ENCODE results near the gene RBM48. TPM values are rescaled to one million over a fixed set of nuclear protein-coding genes. Genes with fewer than 3 reads are reported as not detected.
A peak's percentile ranks its signal among the peaks of the same experiment; 100 is the strongest.

Gene RBM48
- total and polyA plus RNA-seq, 2 donors (not counting 1 experiment from before 2014, with no cell fraction given) = 9.8 to 12.2 TPM

DNA sequence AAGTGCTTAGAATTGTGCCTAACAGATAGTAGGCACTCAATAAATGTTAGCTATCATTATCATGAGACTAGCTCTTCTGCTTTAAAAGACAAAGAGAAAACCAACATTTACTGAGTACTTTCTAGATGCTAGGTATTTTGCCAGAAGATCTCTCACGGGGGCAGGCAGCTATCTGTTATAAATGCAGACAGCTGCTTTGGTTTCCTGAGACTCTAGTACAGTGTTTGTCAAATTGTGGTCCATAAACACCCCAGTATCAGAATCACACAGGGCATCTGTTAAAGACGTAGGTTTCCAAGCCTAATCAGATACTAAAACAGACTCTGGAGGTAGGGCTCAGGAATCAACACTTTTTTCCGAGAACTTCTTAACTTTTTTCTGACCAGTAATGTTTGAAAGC, 47.7 kb downstream of the RBM48 start:
- H3K4me1 ChIP-seq (ENCODE audit: control insufficient read depth, extremely low read depth, insufficient read depth, low read length) = no peaks in the 10 kb centered on the region
- TF ChIP-seq, protein P1, sequence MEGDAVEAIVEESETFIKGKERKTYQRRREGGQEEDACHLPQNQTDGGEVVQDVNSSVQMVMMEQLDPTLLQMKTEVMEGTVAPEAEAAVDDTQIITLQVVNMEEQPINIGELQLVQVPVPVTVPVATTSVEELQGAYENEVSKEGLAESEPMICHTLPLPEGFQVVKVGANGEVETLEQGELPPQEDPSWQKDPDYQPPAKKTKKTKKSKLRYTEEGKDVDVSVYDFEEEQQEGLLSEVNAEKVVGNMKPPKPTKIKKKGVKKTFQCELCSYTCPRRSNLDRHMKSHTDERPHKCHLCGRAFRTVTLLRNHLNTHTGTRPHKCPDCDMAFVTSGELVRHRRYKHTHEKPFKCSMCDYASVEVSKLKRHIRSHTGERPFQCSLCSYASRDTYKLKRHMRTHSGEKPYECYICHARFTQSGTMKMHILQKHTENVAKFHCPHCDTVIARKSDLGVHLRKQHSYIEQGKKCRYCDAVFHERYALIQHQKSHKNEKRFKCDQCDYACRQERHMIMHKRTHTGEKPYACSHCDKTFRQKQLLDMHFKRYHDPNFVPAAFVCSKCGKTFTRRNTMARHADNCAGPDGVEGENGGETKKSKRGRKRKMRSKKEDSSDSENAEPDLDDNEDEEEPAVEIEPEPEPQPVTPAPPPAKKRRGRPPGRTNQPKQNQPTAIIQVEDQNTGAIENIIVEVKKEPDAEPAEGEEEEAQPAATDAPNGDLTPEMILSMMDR (conservative IDR thresholded peaks at IDR 0.05 in 1 of 2, IDR thresholded peaks at IDR 0.05 in 1 of 2; ENCODE audit: low read depth in 1 of 2, low read length in 2 of 2) = no peak
- TF ChIP-seq EZH2 (IDR thresholded peaks at IDR 0.05; ENCODE audit: low read length, missing control alignments) = no peak
- H3K9ac ChIP-seq (ENCODE audit: insufficient read depth, low read length) = no peak overlapping the region
- no peaks in the 10 kb centered on the region for H3K9me3 ChIP-seq (ENCODE audit: control insufficient read depth, insufficient read depth, low read depth, low read length)
- H3K4me3 ChIP-seq (replicated peaks in 1 of 4; ENCODE audit: control extremely low read depth in 1 of 4, insufficient read depth in 1 of 4, low read depth in 3 of 4, low read length in 4 of 4) = no peak overlapping the region
- peaks cover 13% of the 10 kb centered on the region for H3K79me2 ChIP-seq (ENCODE audit: control insufficient read depth, insufficient read depth, low read length)
- H3K36me3 ChIP-seq (ENCODE audit: control insufficient read depth, insufficient read depth, low read length) = peaks cover 10% of the 10 kb centered on the region
- no peak overlapping the region for H3K4me2 ChIP-seq (ENCODE audit: extremely low read depth, insufficient read depth, low read length)
- no peak overlapping the region for H3K27ac ChIP-seq (ENCODE audit: insufficient read depth, low read length)
- no peaks in the 10 kb centered on the region for H4K20me1 ChIP-seq (ENCODE audit: control insufficient read depth, extremely low read depth, insufficient read depth, low read length)
- no peaks in the 10 kb centered on the region for H3K27me3 ChIP-seq (ENCODE audit: control insufficient read depth, insufficient read depth, low read length)
- no peak for DNase-seq (ENCODE audit: low read depth in 2 of 2)
- H2AFZ ChIP-seq (ENCODE audit: low read length) = no peak overlapping the region

DNA sequence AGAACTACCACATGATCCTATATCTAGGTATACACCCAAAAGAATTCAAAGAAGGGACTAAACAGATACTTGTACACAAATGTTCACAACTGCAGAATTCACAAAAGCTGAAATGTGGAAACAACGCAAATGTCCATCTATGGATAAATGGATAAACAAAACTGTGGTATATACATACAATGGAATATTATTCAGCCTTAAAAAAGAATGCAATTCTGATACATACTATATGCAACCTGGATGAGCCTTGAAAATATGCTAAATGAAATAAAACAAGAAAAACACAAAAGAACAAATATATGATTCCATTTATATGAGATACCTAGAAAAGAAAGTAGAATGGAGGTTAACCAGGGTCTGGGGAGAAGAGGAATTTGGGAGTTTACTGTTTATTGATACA, 54.4 kb downstream of the RBM48 start:
- no peaks in the 10 kb centered on the region for H3K27me3 ChIP-seq (ENCODE audit: control insufficient read depth, insufficient read depth, low read length)
- no peak overlapping the region for H3K4me2 ChIP-seq (ENCODE audit: extremely low read depth, insufficient read depth, low read length)
- no peak for TF ChIP-seq EZH2 (IDR thresholded peaks at IDR 0.05; ENCODE audit: low read length, missing control alignments)
- TF ChIP-seq, protein P1 (conservative IDR thresholded peaks at IDR 0.05 in 1 of 2, IDR thresholded peaks at IDR 0.05 in 1 of 2; ENCODE audit: low read depth in 1 of 2, low read length in 2 of 2) = no peak
- no peaks in the 10 kb centered on the region for H3K9me3 ChIP-seq (ENCODE audit: control insufficient read depth, insufficient read depth, low read depth, low read length)
- peaks cover 7% of the 10 kb centered on the region for H3K4me1 ChIP-seq (ENCODE audit: control insufficient read depth, extremely low read depth, insufficient read depth, low read length)
- no peak for DNase-seq (ENCODE audit: low read depth in 2 of 2)
- no peak overlapping the region for H3K9ac ChIP-seq (ENCODE audit: insufficient read depth, low read length)
- no peak overlapping the region for H2AFZ ChIP-seq (ENCODE audit: low read length)
- H3K4me3 ChIP-seq (replicated peaks in 1 of 4; ENCODE audit: control extremely low read depth in 1 of 4, insufficient read depth in 1 of 4, low read depth in 3 of 4, low read length in 4 of 4) = no peak overlapping the region
- no peak overlapping the region for H3K27ac ChIP-seq (ENCODE audit: insufficient read depth, low read length)
- peaks cover 5% of the 10 kb centered on the region for H3K36me3 ChIP-seq (ENCODE audit: control insufficient read depth, insufficient read depth, low read length)
- H4K20me1 ChIP-seq (ENCODE audit: control insufficient read depth, extremely low read depth, insufficient read depth, low read length) = peaks cover 5% of the 10 kb centered on the region
- H3K79me2 ChIP-seq (ENCODE audit: control insufficient read depth, insufficient read depth, low read length) = peaks cover 78% of the 10 kb centered on the region

DNA sequence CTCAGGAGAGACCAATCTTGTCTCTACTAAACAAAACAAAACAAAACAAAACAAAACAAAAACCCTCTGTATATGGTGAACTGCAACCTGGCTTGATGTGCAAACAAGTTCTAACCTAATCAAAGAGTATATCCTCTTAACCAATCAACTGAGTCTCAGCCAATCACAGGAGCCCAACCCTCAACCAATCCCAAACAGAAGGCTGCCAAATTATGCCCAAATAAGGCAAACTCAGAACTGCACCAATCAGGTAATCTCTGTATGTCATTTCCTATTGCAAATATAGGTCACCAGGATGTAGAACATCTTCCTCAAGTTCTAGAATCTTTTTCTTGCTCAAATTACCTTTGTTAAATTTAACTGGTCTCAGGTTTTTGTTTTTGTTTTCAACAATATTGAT, 56.4 kb downstream of the RBM48 start:
- Histone ChIP-seq H3K9ac (ENCODE audit: insufficient read depth, low read length) (no peak overlapping the region), H3K27ac (ENCODE audit: insufficient read depth, low read length) (no peak overlapping the region), H3K9me3 (ENCODE audit: control insufficient read depth, insufficient read depth, low read depth, low read length) (no peaks in the 10 kb centered on the region), H3K36me3 (ENCODE audit: control insufficient read depth, insufficient read depth, low read length) (peaks cover 2% of the 10 kb centered on the region), H3K4me1 (ENCODE audit: control insufficient read depth, extremely low read depth, insufficient read depth, low read length) (peaks cover 7% of the 10 kb centered on the region), H3K4me2 (ENCODE audit: extremely low read depth, insufficient read depth, low read length) (no peak overlapping the region), H3K27me3 (ENCODE audit: control insufficient read depth, insufficient read depth, low read length) (no peaks in the 10 kb centered on the region), H3K4me3 (replicated peaks in 1 of 4; ENCODE audit: control extremely low read depth in 1 of 4, insufficient read depth in 1 of 4, low read depth in 3 of 4, low read length in 4 of 4) (no peak overlapping the region), H2AFZ (ENCODE audit: low read length) (no peak overlapping the region), H3K79me2 (ENCODE audit: control insufficient read depth, insufficient read depth, low read length) (peaks cover 96% of the 10 kb centered on the region), H4K20me1 (ENCODE audit: control insufficient read depth, extremely low read depth, insufficient read depth, low read length) (peaks cover 5% of the 10 kb centered on the region)
- TF ChIP-seq, protein P1 (conservative IDR thresholded peaks at IDR 0.05 in 1 of 2, IDR thresholded peaks at IDR 0.05 in 1 of 2; ENCODE audit: low read depth in 1 of 2, low read length in 2 of 2) = no peak
- no peak for TF ChIP-seq EZH2 (IDR thresholded peaks at IDR 0.05; ENCODE audit: low read length, missing control alignments)
- DNase-seq (ENCODE audit: low read depth in 2 of 2) = peak in 1 of 2 donors; percentile 24
